Measurements from ENCODE around the gene TGFBR2. TPM values are rescaled to one million over a fixed set of nuclear protein-coding genes. Genes with fewer than 3 reads are reported as not detected.

TGFBR2 gene
- polyA plus RNA-seq, 1 of the 3 experiments (the other 2 are of a cell fraction): 48.3 TPM

DNA sequence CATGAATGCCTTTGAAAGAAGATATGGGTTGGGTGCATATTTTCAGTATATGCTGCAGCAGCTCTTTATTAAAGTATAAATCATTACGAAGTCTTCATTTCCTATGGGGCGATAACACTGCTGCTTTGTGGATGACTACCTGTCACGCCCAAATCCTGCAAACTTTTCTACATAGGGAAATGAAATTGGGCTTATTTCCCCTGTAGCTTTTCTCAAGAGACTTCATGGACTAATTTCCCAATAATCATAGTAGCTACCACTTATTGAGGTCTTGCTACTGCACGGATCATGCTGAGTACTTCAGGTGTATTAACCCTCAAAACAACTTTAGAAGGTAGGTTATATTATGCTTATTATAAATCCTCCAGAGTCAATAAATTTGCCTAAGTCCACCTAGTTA, 8.0 kb downstream of the TGFBR2 start (continued):
- TF ChIP-seq REST (IDR thresholded peaks at IDR 0.05; ENCODE audit: low read depth, low read length) (no peak), ZBTB33 (IDR thresholded peaks at IDR 0.05; ENCODE audit: borderline replicate concordance, low read depth) (no peak), MEF2A (IDR thresholded peaks at IDR 0.05; ENCODE audit: borderline replicate concordance, low read depth) (no peak), FOSL2 (IDR thresholded peaks at IDR 0.05; ENCODE audit: borderline replicate concordance, low read depth) (no peak)
- TF ChIP-seq, protein P1, sequence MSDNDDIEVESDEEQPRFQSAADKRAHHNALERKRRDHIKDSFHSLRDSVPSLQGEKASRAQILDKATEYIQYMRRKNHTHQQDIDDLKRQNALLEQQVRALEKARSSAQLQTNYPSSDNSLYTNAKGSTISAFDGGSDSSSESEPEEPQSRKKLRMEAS (IDR thresholded peaks at IDR 0.05; ENCODE audit: low read depth): no peak

- Histone ChIP-seq H4K20me1 (ENCODE audit: insufficient read depth) (peaks cover 63% of the 10 kb centered on the region), H3K27ac (ENCODE audit: low read depth in 2 of 2, low read length in 1 of 2) (0 out of 4 replicates have a peak overlapping the region, but pooled peaks of 1 of the 2 experiments have one; percentile 0), H3K4me3 (ENCODE audit: low read depth in 2 of 2, low read length in 1 of 2) (no peak overlapping the region), H3K4me2 (no peak overlapping the region), H3K79me2 (ENCODE audit: insufficient read depth) (peaks cover 100% of the 10 kb centered on the region), H3K36me3 (replicated peaks in 1 of 2; ENCODE audit: control insufficient read depth in 1 of 2, insufficient read depth in 2 of 2, low read length in 1 of 2) (peaks cover 0 to 30% of the 10 kb centered on the region in 2 experiments), H3K27me3 (ENCODE audit: insufficient read depth) (no peaks in the 10 kb centered on the region), H3K9me3 (no peaks in the 10 kb centered on the region), H3K9me2 (no peaks in the 10 kb centered on the region), H3F3A (replicated peaks; ENCODE audit: insufficient read depth) (peaks cover 27% of the 10 kb centered on the region), H2AFZ (ENCODE audit: low read depth) (no peak overlapping the region), H3K9ac (no peak overlapping the region), H3K4me1 (ENCODE audit: control insufficient read depth in 1 of 2, insufficient read depth in 2 of 2, low read depth in 1 of 2, low read length in 1 of 2) (peaks cover 0 to 66% of the 10 kb centered on the region in 2 experiments; a peak in 3 of 4 replicates)
- ChIA-PET POLR2A (no interaction called here), CTCF (no interaction called here)
- WGBS (ENCODE audit: low lambda C conversion rate): 81% methylated on average over 1 of the region's 1 CpG
- no peak for DNase-seq
- TF ChIP-seq, protein P1 (IDR thresholded peaks at IDR 0.05; ENCODE audit: low read depth): no peak
- TF ChIP-seq TEAD4 (IDR thresholded peaks at IDR 0.05; ENCODE audit: borderline replicate concordance, insufficient read depth): no peak
- peak; percentile 41; the same call in 1 of the 2 replicates for TF ChIP-seq FOSL2 (IDR thresholded peaks at IDR 0.05; ENCODE audit: borderline replicate concordance, low read depth)
Observed at GRCh38 chr3:30614943-30615342, 8.5 kb downstream of the TGFBR2 start.
